ENCODE data around the gene DEXI.

- no peak for TF ChIP-seq EZH2 (IDR thresholded peaks at IDR 0.05)
- TF ChIP-seq POLR2AphosphoS5 (IDR thresholded peaks at IDR 0.05; ENCODE audit: borderline replicate concordance, low read depth, low read length): no peak
These were observed 23.3 kb downstream of the DEXI start for GRCh38 chr16:10919003-10919351.
